ENCODE data around the gene RIT1.

RIT1 gene

DNA sequence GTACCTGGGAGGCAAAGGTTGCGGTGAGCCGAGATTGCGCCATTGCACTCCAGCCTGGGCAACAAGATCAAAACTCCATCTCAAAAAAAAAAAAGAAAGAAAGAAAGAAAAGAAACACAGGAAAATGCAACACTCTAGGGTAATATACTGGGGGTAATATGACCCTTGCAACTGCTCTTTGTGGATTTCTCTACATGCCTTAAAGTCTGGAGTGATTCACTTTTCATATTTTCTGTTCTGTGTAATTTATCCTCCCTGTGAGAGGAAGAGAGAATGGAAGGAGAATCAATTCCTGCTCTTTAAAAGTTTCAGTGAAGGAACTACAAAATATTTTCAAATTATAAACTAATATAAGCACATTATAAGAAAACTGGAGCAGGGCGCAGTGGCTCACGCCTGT lies 22.7 kb downstream of the RIT1 start:
- no peak for DNase-seq

DNA sequence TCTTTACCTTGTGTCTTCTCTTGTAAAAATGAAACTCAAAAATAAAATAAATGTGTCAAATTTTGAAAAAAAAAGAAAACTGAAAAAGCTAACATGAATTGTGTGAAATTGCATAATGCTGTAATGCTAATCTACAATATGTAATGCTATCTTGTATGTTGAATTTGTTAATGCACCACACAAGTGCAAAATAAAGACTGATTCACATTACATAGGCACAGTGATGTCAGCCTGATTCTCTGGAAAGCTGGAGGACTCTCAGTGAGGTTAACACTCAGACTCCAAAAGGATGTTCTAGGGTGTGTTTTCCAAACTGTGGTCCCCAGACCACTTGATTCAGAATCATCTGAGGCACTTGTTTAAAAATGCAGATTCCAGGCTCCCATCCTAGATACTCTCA lies 26.2 kb downstream of the RIT1 start:
- no peak for DNase-seq

DNA sequence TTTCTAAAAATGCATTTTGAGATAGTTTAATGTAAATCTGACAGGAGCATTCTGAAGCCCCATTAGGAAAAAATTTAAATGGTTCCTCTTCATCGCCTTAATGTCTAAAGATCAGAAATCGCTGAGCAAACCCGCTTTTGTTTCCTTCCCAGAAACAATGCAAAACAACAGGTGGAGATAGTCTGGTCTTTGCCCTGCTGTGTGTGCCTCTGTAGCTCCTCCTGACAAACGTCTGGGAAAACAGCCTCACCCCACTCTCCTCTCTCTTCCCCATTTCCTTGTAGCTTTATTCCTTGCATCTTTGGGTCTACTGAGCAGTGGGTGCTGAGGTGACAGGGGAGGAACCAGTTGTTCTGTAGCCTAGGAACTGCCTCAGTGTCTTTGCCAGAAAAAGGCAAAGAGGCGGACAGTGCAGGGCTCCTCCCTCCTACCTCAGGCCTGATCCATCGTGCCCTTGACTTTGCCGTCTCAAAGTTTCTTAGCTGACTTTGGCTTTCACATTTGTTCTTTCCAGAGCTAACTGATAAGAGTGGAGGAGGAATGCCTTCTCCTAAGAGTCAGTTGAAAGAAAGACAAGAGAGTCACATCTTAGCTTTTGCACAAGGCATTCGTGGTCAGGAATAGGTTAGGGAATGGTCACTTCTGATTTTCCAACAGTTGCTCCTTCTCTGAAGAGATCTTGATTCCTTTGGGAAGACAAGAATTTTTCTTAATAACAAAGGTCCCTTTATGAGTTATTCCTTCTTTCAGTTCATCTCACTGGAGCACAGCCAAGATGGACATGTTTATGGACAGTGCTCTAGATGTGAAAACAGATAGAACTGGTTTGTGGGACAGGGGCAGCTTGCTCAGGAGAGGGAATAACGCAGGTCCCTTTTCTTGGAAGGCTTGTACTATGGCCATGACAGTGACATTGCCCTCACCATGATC lies 26.9 kb downstream of the RIT1 start:
- DNase-seq = no peak

DNA sequence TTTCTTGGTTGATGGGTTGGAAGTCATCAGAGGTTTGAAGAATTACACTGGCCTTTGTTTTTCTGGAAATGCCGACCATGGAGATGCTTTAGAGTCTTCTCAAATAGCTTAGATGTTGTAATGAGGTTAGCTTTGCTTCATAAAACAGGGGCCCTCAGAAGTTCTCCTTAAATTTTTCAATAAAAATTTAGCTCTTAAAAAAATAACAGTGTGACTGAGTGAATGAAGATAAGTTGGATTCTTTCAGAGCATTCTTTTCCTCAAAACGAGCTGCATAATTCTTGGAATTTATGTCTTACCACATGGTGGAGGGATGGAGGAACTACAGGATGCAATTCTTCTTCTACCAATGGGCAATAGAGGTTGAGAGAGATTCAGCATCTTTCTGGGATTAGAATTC lies 28.4 kb downstream of the RIT1 start:
- DNase-seq = no peak

DNA sequence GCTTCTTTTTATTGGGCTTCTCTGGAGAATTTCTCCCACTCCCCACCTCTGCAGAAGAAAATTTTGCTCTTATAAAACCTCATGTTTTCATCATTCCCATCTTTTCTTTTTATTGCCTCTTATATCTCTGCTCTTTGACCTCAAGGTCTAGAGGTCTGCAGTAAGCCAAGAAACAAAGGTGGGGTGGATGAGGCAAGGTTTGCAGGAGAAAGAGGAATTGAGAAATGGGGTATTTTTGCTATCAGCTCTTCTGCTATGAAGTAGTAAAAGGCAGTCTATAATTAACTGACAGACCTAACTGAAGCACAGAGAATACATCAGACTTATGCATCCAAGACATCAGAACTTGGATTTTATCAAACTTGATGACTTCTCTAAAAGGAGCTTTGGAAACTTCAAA lies 28.9 kb downstream of the RIT1 start:
- DNase-seq = no peak

DNA sequence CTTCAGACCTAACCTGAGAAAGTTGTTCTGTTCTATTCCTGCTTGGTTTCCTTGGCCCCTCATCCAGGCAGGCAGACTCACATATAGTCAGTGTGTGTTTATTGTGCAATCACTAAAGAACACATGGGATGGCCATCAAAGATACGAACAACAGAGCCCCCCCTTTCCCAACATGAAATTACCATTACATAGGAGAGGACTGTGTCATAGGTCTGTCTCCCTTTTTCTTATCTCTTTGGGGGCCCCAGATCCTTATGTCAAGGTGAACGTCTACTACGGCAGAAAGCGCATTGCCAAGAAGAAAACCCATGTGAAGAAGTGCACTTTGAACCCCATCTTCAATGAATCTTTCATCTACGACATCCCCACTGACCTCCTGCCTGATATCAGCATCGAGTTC lies 30.2 kb downstream of the RIT1 start:
- no peak for DNase-seq

DNA sequence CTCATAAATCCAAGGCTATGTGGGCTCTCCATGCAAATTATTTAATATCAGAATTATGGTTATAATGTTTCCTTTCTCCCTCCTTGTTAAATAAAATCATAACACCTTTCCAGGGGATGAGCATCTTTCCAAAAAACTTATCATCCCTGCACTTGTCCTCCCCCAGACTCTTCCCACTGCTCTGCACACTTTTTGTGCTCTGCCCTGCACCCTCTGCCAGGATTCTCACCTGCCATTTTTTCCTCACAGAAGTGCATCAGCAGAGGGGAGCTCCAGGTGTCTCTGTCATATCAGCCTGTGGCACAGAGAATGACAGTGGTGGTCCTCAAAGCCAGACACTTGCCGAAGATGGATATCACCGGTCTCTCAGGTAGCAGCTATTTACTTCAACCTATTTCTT lies 30.9 kb downstream of the RIT1 start:
- DNase-seq = no peak

DNA sequence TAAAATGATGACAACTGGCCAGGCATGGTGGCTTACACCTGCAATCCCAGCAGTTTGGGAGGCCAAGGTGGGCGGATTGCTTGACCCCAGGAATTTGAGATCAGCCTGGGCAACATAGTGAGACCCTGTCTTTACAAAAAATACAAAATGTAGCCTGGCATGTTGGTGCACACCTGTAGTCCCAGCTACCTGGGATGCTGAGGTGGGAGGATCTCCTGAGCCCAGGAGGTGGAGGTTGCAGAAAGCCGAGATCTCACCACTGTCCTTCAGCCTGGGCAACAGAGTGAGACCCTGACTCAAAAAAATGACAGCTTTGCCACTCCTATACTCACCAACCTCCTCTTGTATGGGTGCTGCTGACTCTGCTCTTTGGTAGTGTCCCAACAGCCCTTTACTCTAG lies 33.2 kb downstream of the RIT1 start:
- no peak for DNase-seq

DNA sequence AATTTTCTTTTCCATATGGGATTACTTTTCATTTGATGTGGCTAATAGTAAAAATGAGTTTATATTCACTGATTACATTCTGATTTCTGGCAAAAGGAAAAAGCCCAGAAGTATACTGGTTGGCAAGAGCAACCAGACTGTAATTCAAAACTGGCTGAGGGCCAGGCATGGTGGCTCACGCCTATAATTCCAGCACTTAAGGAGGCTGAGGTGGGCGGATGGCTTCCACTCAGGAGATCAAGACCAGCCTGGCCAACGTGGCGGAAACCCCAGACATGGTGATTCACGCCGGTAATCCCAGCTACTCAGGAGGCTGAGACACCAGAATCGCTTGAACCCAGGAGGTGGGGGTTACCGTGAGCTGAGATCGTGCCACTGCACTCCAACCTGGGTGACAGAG lies 37.3 kb downstream of the RIT1 start:
- DNase-seq = no peak

DNA sequence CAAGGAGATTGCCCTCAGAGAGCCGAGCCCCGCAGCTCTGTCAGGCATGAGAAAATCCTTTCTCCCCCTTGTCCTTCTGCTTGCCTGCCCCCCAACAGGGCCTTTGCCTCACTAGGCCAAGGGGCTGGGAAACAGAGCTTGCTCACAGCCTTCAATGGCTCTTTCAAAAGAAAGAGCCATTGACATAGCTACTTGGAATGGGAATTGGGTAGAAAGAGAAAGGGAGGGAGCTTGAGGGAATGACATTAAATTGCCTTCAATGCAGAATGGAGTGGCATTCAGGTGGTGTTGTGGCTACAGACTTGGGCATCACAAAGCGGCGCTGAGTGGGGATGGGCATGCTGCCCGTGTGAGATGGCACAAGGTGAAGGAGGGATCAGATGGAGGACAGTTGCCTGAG lies 38.6 kb downstream of the RIT1 start:
- no peak for DNase-seq

DNA sequence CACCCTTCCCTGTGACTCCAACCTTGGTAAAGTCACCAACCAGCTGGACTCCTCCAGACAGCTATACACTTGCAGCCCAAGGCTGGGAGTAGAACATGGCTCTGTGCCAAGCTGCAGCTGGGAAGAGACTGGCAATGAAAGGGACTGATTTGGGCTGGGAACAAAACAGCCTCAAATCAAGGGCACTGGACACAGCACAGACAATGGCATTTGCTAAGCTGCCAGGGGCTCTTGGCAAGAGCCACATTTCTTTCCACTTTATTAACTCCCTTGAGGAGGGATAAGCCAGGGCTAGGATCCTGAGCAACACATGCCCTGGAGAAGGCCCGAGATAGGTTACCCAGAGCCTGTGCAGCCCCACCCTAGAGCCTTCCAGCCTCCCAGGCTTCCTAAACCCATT lies 39.8 kb downstream of the RIT1 start:
- no peak for DNase-seq

DNA sequence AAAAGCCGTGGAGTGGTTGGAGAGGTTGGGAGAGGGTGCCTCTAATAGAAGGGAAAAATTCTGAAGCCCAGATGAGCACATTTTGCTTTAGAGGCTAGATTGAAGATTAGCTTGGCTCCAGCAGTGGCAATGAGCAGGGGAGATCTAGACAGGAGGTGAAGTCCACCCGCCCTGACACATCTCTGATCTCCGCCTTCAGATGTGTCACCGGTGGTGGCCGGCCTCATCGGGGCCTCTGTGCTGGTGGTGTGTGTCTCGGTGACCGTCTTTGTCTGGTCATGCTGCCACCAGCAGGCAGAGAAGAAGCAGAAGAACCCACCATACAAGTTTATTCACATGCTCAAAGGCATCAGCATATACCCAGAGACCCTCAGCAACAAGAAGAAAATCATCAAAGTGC lies 43.4 kb downstream of the RIT1 start:
- no peak for DNase-seq

DNA sequence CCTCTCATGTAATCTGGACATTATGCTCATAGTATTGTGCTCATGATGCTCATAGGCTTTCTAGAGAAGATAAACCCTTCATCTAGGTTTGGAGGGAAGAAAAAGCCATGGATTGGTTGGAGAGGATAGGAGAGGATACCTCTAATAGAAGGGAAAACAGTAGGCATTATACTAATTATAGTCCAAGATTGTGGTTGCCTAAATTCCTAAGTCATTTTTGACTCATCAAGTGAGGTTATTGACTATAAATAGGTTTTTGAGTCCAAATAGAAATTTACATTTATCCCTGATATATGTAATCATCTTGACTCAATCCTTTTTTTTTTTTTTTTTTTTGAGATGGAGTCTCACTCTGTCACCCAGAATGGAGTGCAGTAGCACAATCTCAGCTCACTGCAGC lies 46.8 kb downstream of the RIT1 start:
- no peak for DNase-seq

DNA sequence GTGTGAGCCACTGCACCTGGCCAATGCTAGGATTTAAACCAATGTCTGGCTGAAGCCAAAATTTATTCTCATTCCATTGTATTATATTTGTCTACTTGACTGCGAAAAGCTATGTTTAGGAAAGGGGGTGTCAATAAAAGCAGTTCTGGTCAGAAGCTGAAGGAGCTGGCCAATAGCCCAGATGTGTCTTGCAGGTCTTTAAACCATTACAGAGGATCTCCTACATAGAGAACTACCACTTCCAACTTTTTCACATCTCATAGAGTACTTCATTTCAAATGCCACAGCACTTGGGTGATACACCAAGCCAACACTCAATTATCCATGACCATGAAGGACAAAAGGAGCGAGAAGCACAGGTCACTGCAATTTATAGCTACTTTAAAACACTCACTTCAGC lies 49.3 kb downstream of the RIT1 start:
- DNase-seq = no peak

DNA sequence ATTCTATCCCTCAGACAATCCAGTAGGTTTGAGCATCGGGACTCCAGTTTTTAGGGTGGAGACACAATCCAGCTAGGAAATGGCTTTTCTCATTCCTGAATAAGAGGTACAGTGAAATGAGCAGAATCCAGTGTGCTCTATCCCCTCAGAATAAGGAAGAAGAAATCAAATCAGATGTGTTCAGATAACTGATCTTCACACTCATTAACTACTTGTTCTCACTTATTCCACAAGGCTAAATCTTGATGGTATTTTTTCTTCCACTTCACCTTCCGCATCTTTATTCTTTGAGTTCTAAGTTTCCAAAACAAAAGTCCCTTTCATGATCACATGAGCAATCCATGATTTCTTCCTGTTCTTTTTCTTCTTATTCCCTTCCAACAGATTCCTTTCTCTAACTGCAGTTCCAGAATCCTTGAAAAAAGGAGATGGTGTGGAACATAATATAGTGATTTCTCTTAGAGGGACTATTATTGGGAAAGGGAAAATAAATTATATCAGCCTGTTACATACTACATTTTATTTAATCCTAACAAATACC lies 50.1 kb downstream of the RIT1 start:
- no peak for DNase-seq

DNA sequence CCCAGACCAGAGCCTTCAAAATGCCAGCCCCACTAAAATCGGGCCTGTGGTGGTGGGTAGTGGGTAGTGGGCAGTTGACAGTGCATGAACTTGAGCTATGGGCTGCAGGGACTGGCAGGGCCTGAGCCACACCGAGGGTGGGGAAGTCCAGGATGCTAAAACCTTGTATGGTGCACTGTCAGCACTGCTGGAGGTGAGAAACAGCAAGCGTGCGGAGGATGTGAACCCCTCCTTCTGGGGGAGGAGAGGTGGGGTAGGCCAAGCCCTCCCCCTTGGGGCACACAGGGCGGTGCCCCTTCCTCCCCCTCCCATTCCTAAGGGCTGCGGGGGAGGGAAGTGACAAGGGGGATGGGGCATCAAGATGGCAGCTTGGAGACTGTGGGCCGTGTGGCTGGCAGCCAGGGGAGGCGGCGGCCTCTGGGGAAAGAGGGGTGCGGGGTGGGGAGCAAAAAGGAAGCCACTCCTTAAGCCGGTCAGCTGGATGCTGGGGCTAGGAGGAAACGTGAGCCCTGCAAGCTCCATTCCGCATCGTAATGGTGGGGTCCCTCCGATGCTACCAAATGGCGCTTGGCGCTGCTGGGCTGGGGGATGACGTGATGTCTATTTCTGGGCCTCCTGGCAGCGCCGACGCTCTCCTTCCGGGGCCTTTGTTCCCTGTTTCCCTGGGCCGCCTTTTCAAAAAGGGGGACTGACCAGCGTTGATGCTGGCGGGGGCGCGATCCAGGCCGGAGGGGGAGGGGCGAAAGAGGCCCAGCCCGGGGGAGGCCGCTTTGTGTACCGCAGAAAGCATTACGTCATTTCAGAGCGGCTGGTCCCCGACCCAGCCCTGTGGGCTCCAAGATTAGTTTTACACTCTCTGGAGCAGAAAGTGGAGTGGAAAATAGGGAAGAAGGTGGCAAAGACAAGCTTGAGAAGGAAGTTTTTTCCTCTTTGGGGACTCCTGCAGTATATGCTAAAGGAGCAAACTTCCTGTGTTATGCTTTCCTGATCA lies 51.0 kb downstream of the RIT1 start:
- DNase-seq = peak; percentile 51

DNA sequence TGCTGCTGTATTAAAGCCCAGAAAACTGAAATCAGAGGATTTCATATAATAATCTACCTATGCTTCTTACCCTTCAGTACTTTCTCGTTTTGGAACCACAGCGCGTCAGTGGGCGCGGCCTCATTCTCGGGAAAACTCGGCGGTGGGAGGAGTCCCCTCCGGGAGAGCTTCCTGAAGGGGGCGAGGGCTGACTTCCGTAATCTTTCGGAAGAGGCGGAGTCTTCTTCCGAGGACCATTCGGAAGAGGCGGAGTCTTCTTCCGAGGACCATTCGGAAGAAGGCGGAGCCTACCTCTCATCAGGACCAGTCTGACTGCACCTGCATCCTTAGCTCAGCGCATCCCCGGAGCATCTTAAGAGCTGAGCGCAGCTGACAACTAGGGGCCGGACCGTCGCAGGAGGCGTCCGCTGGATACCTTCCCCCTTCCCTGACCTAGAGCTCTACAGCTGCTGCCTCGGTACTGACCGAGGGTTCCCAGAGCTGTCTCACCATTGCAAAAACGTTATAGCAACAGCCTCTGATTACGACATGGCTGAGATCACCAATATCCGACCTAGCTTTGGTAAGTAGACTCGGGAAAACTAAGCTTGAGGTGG lies 51.8 kb downstream of the RIT1 start, which contains the start of gene SYT11:
Gene SYT11, plus strand, starts transcription at position 334 of the 596 bp plus-strand sequence. Its CDS starts 195 bp downstream, at position 529.
- DNase-seq = peak; percentile 96

DNA sequence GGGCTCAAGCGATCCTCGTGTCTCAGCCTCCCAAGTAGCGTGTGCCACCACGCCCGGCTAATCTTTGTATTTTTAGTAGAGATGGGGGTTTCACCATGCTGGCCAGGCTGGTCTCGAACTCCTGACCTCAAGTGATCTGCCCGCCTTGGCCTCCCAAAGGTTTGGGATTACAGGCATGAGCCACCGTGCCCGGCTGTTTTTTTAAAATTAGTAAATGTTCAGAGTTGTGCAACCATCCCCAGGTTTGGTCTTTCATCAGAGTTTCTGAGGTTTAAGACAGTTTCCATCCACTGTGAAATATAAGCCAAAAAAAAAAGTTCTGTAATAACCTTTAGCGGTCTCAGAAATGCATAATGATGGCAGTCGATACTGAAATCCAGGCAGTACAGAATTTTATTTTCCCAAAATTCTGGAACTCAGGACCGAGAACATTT lies 52.3 kb downstream of the RIT1 start:
- peak; percentile 36 for DNase-seq

DNA sequence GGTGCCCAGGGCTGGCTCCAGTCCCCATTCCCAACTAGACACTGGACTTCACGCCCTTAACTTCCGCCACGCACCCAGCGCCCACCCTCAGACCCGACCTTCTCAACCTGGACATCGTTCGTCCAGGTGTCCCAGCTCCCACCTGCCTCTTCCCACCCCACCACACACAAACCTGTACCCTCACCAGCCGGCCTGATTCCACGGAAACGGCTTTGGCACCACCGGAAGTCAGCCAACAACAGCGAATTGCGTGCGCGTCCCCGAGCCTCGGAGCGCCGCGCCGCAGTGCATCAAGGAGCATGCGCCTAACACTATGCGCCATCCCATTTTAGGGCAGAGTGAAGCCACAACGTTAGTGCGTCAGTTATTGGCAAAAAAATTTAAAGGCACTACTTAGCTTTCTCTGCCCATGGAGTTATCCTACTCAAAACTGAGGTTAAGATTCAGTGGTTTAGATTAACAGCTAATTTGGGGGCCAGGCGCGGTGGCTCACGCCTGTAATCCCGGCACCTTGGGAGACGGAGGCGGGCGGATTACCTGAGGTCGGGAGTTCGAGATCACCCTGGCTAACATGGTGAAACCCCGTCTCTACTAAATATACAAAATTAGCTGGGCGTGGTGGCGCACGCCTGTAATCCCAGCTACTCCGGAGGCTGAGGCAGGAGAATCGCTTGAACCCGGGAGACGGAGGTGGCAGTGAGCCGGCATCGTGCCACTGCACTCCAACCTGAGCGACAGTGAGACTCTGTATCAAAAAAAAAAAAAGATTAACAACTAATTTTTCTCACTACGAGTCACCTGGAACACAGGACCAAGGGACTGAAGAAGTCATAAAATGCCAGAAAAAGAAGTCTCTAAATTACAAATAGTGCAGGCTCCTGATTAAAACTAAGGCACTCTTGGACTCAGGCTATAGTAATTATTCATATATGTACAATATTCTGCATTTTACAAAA lies 53.9 kb downstream of the RIT1 start, which contains the start of gene GON4L:
Gene GON4L, minus strand, starts transcription at position 240 of the 956 bp plus-strand sequence. CDS start 3,434 bp downstream, outside the sequence.
- DNase-seq = peak; percentile 90

DNA sequence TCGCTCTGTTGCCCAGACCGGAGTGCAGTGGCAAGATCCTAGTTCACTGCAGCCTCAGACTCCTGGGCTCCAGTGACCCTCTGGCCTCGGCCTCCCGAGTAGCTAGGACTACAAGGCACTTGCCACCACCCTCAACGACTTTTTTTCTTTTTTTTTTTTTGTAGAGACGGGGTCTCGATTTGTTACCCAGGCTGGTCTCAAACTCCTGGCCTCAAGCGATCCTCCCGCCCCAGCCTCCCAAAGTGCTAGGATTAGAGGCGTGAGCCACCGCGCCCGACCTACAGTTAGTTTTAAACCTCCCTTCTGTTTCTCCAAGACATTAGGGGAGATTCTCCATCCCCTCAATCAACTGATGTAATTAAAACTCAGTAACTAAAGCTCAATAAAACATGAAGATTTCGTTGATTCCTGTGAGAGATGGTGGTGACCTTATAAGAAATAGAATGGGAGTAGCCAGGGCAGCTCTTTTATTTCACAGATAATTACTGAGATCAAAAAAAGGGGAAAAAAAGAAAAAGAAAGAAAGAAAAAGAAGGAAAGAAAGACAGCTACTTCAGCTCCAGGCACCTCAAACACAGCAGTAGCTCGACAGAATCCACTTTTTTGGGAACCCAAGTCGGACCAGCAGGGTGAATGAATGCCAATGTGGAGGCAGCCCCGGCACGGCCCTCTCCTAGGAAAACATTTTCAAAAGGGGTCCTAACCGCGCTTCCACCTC lies 54.7 kb downstream of the RIT1 start:
- DNase-seq = no peak

DNA sequence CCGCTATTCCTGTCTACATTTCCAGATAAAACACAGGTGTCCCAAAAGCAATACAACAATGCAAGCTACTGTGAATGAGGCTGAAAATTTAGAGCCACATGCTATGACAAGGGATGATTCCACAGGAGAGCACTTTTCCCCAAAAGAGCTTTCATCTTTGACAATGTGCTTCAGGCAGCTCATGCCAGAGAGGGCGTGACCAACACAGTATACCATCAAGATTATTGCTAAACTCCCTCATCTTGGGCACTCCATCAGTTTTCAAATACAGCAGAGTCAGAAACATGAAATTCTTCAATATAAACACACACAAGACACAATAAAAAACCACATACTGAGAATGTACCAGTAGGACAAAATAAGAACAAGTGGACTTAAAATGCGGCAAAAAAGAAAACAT lies 60.8 kb downstream of the RIT1 start:
- DNase-seq = no peak

Measured in stimulated activated CD4-positive, alpha-beta T cell treated with anti-CD3 and anti-CD28 coated beads, Interleukin-1b, Interleukin-23, amount 100 ng/mL, for 48 hours (primary cell).